Stimulated activated CD8-positive, alpha-beta memory T cell treated with anti-CD3 and anti-CD28 coated beads, Interleukin-12 subunit alpha, Interleukin-12 subunit beta, amount 100 ng/mL, for 4 hours (primary cell): ENCODE results near the gene C15orf61.

Source experiments
- DNase-seq: peaks from one replicate; pipeline ENCODE4 v3.0.0-alpha.2; 2020; ENCODE audit warnings: low read depth

The C15orf61 gene

GRCh38 chr15:67549736-67550135, 28.8 kb downstream of the C15orf61 start:
- no peak for DNase-seq

GRCh38 chr15:67550522-67550921, 29.6 kb downstream of the C15orf61 start:
- no peak for DNase-seq

- DNase-seq: no peak
Measured at GRCh38 chr15:67551207-67551743, 30.3 kb downstream of the C15orf61 start.

GRCh38 chr15:67554580-67554979, 33.6 kb downstream of the C15orf61 start:
- no peak for DNase-seq

GRCh38 chr15:67556976-67557570, 36.1 kb downstream of the C15orf61 start:
- no peak for DNase-seq

GRCh38 chr15:67558502-67558901, 37.6 kb downstream of the C15orf61 start:
- no peak for DNase-seq

GRCh38 chr15:67559158-67559557, 38.2 kb downstream of the C15orf61 start:
- DNase-seq: no peak

- DNase-seq: no peak
Measured at GRCh38 chr15:67559576-67559975, 38.6 kb downstream of the C15orf61 start.

GRCh38 chr15:67560320-67560719, 39.4 kb downstream of the C15orf61 start:
- no peak for DNase-seq

GRCh38 chr15:67563092-67563491, 42.2 kb downstream of the C15orf61 start:
- no peak for DNase-seq

- DNase-seq: no peak
Measured at GRCh38 chr15:67564021-67564967, 43.4 kb downstream of the C15orf61 start.

- no peak for DNase-seq
Measured at GRCh38 chr15:67564968-67565345, 44.0 kb downstream of the C15orf61 start.

GRCh38 chr15:67569668-67570067, 48.7 kb downstream of the C15orf61 start:
- no peak for DNase-seq

- DNase-seq: no peak
Measured at GRCh38 chr15:67570875-67571647, 50.1 kb downstream of the C15orf61 start.

- no peak for DNase-seq
Measured at GRCh38 chr15:67571648-67572415, 50.9 kb downstream of the C15orf61 start.

GRCh38 chr15:67573194-67573593, 52.3 kb downstream of the C15orf61 start:
- DNase-seq: no peak

- no peak for DNase-seq
Measured at GRCh38 chr15:67575039-67575502, 54.1 kb downstream of the C15orf61 start.

GRCh38 chr15:67578020-67578600, 57.2 kb downstream of the C15orf61 start:
- no peak for DNase-seq

GRCh38 chr15:67579164-67579563, 58.2 kb downstream of the C15orf61 start:
- DNase-seq: no peak
